ENCODE measurements around the gene SEMA3C. TPM values are rescaled to one million over a fixed set of nuclear protein-coding genes. Genes with fewer than 3 reads are reported as not detected.

Gene SEMA3C
- total RNA-seq, 2 donors from 2014 or later: 41.9 to 103 TPM

GRCh38 chr7:80833289-80834268 lies 85.3 kb downstream of the SEMA3C start:
- H3K4me1 ChIP-seq: no peaks in the 10 kb centered on the region

GRCh38 chr7:80832006-80832405 lies 86.8 kb downstream of the SEMA3C start:
- no peaks in the 10 kb centered on the region for H3K9me3 ChIP-seq
- H3K27ac ChIP-seq: no peak overlapping the region
- H3K27me3 ChIP-seq: no peaks in the 10 kb centered on the region
- no peak overlapping the region for H3K4me3 ChIP-seq
- no peak for TF ChIP-seq CTCF (IDR thresholded peaks at IDR 0.05)
- H3K36me3 ChIP-seq: no peaks in the 10 kb centered on the region
- H3K9ac ChIP-seq (ENCODE audit: low read depth in 2 of 2, low read length in 2 of 2): no peak overlapping the region
- DNase-seq: no peak
- intact Hi-C loops (cut with DNase I): no loop called here
- H3K4me1 ChIP-seq: no peaks in the 10 kb centered on the region

More at GRCh38 chr7:80833289-80834268, 85.3 kb downstream of the SEMA3C start:
- Histone ChIP-seq H3K9me3 (no peaks in the 10 kb centered on the region), H3K36me3 (no peaks in the 10 kb centered on the region), H3K27me3 (no peaks in the 10 kb centered on the region), H3K27ac (no peak overlapping the region), H3K9ac (ENCODE audit: low read depth in 2 of 2, low read length in 2 of 2) (no peak overlapping the region), H3K4me3 (no peak overlapping the region)
- TF ChIP-seq CTCF (IDR thresholded peaks at IDR 0.05): no peak
- no peak for DNase-seq
- intact Hi-C loops (cut with DNase I): no loop called here

GRCh38 chr7:80830584-80831285 lies 88.1 kb downstream of the SEMA3C start:
- no peak for DNase-seq
- H3K9me3 ChIP-seq: no peaks in the 10 kb centered on the region
- H3K4me1 ChIP-seq: no peaks in the 10 kb centered on the region
- no peak overlapping the region for H3K9ac ChIP-seq (ENCODE audit: low read depth in 2 of 2, low read length in 2 of 2)
- H3K27me3 ChIP-seq: no peaks in the 10 kb centered on the region
- no peaks in the 10 kb centered on the region for H3K36me3 ChIP-seq
- intact Hi-C loops (cut with DNase I): no loop called here
- no peak for TF ChIP-seq CTCF (IDR thresholded peaks at IDR 0.05)
- no peak overlapping the region for H3K4me3 ChIP-seq
- H3K27ac ChIP-seq: no peak overlapping the region

- Histone ChIP-seq H3K27me3 (no peaks in the 10 kb centered on the region), H3K27ac (no peak overlapping the region), H3K4me1 (no peaks in the 10 kb centered on the region), H3K9me3 (no peaks in the 10 kb centered on the region), H3K36me3 (no peaks in the 10 kb centered on the region), H3K9ac (ENCODE audit: low read depth in 2 of 2, low read length in 2 of 2) (no peak overlapping the region), H3K4me3 (no peak overlapping the region)
- no peak for DNase-seq
- intact Hi-C loops (cut with DNase I): no loop called here
- TF ChIP-seq CTCF (IDR thresholded peaks at IDR 0.05): no peak
Observed at GRCh38 chr7:80830010-80830409, 88.8 kb downstream of the SEMA3C start.

- no peak overlapping the region for H3K9ac ChIP-seq (ENCODE audit: low read depth in 2 of 2, low read length in 2 of 2)
- no peak overlapping the region for H3K4me3 ChIP-seq
- no peaks in the 10 kb centered on the region for H3K9me3 ChIP-seq
- H3K4me1 ChIP-seq: no peaks in the 10 kb centered on the region
- intact Hi-C loops (cut with DNase I): no loop called here
- DNase-seq: no peak
- no peak for TF ChIP-seq CTCF (IDR thresholded peaks at IDR 0.05)
- H3K36me3 ChIP-seq: no peaks in the 10 kb centered on the region
- H3K27me3 ChIP-seq: no peaks in the 10 kb centered on the region
- no peak overlapping the region for H3K27ac ChIP-seq
Observed at GRCh38 chr7:80829527-80829926, 89.3 kb downstream of the SEMA3C start.
